Stomach smooth muscle (tissue), 2 donors: ENCODE measurements around the gene LRRC53.

Experiments
- H3K27ac ChIP-seq: one replicate; pipeline ENCODE4 v1.7.0; 2013; ENCODE audit warnings: mild to moderate bottlenecking, low read length, inconsistent platforms
- H3K27me3 ChIP-seq, 2 donors: one replicate each; pipeline ENCODE4 v1.7.0; 2013; ENCODE audit warnings: low read length in 2 of 2; ENCODE audit not compliant: insufficient read depth in 2 of 2, control insufficient read depth in 1 of 2
- H3K36me3 ChIP-seq, 2 donors: one replicate each; pipeline ENCODE4 v1.7.0; 2013; ENCODE audit warnings: low read length in 2 of 2; ENCODE audit not compliant: control insufficient read depth in 2 of 2, insufficient read depth in 2 of 2
- H3K4me1 ChIP-seq: one replicate; pipeline ENCODE4 v1.7.0; 2013; ENCODE audit warnings: low read length; ENCODE audit not compliant: control insufficient read depth, insufficient read depth
- H3K4me3 ChIP-seq, 2 donors: one replicate each; pipeline ENCODE4 v1.7.0; 2013; ENCODE audit warnings: low read length in 2 of 2
- H3K9ac ChIP-seq, 2 donors: one replicate each; pipeline ENCODE4 v1.7.0; 2013; ENCODE audit warnings: low read length in 2 of 2, mild to moderate bottlenecking in 1 of 2
- H3K9me3 ChIP-seq, 2 donors: one replicate each; pipeline ENCODE4 v1.7.0; 2013; ENCODE audit warnings: low read length in 2 of 2; ENCODE audit not compliant: control insufficient read depth in 2 of 2
- donor health status: healthy.
- donor health status: Pancreatic carcinoma.

LRRC53 gene, protein sequence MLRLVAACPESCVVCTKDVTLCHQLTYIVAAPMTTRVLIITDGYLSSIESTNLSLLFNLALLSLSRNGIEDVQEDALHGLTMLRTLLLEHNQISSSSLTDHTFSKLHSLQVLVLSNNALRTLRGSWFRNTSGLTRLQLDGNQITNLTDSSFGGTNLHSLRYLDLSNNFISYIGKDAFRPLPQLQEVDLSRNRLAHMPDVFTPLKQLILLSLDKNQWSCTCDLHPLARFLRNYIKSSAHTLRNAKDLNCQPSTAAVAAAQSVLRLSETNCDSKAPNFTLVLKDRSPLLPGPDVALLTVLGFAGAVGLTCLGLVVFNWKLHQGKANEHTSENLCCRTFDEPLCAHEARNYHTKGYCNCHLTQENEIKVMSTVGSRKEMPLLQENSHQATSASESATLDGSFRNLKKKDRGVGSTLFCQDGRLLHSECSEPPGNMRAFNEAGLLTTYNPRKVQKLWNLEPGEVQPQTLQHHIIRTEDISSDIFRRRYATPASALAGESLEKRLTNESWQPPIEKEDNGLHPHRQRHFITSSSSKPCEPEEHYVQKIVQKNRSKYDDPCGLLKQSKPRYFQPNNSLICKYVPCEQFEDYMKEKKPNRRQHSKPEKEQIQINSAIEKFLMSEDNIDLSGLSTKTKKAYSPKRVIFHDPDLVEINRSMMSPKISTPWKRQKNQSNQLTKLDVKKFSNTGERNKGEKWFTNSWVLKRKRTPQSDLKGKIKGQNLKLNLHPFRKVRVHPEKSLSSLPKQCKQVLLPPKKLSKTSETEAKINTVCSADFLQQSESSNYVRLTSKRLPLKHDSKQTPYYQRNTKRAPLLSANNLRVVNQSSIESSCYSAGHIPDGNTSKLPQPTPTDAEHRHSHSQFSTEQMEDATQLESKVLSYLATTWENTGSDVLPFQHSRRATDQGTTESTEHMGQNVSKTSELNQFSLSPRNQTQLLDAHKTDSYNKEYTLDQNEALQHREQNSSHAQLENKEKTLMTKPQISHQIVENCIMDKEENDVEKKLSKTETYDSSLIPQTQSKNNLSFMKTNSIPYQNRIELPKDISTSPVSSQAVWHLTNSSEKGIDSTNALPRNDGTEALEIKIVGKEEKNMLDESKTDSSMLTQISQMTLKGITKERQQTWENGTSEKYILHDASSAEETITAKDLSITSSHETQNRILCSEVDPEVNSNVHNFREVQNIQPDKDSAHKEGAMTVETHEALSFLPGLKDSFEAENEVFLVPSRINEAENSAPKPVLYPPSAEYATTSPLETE

DNA sequence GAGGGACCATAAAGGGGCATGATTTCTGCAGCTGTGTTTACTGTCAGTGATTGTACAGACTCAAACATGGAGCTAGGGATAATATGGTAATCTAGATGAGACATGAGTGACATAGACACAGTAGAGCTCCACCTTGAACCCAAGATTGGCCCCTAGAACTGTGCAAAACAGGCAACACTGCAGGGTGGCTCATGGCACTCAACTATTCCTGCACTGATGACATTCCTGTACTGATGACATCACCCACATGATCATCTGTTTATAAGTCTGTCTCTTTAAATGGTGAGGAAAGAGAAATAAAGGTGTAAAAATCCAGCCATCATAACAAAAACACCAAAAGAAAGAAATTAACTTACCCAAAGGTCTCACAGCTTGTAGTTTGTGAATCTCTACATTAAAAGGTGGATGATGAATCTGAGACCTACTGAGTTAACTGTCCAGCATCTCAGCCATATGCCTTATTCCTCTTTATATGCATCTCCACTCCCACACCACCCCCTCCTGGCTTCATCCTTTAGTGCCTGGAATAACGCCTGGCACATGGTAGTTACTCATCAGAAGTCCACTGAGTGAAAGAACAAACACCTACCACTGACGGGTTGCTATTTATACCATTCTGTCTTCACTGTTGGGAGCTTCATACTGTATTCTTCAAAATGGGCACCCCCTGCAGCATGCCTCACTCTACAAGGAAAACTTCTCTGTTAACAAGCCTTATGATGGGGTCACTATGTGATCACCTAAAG, at the start of gene LRRC53:
Gene LRRC53 (minus strand): TSS at position 442 of the 746 bp plus-strand sequence. CDS start 29,262 bp downstream, outside the sequence.
- Histone ChIP-seq H3K9me3 (no peaks in the 10 kb centered on the region), H3K27me3 (no peaks in the 10 kb centered on the region), H3K4me3 (no peak within 1 kb of the TSS), H3K9ac (no peak within 1 kb of the TSS), H3K36me3 (no peaks in the 10 kb centered on the region), H3K27ac (no peak within 1 kb of the TSS), H3K4me1 (no peaks in the 10 kb centered on the region)

DNA sequence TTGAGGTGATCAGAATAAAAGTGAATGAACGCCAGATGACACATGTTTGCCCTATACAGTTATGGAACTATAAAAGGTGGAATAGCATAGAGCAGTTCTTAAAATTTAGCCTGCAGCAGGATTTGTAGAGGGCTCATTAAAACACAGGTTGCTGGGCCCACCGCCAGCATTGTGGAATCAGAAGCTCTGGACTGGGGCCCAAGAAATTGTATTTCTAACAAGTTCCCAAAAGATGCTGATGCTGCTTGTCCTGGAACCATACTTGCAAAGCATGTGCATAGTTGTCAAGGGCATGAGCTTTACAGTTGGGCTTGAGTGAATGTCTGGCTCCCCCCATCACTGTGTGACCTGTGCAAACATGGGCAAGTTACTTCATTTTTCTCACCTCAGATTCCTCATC, 37.5 kb upstream of the LRRC53 start:
- Histone ChIP-seq H3K9me3 (no peaks in the 10 kb centered on the region), H3K9ac (no peak overlapping the region), H3K4me1 (no peaks in the 10 kb centered on the region), H3K27me3 (no peaks in the 10 kb centered on the region), H3K36me3 (no peaks in the 10 kb centered on the region), H3K4me3 (no peak overlapping the region), H3K27ac (no peak overlapping the region)

DNA sequence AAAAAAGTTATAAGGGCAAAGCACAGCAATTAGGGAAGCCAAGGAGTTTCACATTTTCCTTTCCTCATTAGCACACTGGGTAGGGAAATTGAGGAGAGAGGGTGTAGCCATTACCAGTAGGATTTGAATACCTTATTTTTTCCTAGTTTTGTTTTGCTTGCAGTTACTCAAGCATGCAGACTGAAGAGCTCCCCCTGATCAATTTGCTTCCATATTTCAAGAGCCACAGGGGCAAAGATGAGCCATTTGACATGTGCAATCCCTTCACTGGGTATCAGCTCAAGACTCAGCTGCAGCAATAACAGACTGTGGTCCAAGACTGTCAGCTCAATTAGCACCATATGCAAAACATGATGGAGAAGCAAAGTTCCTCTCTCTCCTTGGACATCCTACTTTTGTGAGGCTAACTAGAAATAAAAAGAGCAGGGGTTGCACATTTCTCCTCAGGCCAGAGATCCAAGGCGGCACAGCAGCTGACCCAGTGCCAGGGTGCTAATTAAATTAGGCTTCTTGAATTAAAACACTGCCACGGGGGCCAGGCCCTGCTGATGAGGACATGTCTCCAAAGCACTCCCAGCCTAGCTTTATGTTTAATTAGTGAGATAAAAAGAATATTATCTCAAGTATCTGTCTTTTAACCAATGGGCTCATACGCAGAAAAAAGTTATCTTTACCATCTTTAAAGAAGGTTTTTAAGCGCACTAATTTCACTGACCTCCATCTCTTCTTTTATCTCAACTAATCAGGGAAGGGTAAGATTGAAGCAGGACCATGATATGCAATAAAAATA, 36.7 kb upstream of the LRRC53 start:
- Histone ChIP-seq H3K27me3 (no peaks in the 10 kb centered on the region), H3K9ac (no peak overlapping the region), H3K9me3 (peaks cover 0 to 3% of the 10 kb centered on the region in 2 donors), H3K4me1 (no peaks in the 10 kb centered on the region), H3K4me3 (no peak overlapping the region), H3K36me3 (no peaks in the 10 kb centered on the region), H3K27ac (no peak overlapping the region)

DNA sequence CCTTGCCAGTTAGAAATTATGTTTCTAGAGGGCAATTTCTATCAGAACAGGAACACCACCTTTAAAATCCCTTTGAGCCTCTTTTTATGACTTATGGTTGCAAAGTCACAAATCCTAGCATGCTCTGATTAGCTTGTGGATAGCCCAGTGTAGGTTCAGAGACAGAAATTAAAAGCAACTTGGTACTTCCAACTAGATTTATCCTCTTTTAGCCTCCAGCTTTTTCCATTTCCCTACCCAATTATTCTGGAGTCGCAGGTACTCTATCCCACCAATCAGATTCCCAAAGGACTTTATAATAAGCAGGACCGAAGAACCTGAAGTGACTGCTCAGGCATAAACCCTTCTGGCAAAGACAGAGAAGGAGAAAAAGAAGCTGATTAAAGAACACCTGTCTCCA, 33.4 kb upstream of the LRRC53 start:
- Histone ChIP-seq H3K9me3 (peaks cover 0 to 3% of the 10 kb centered on the region in 2 donors), H3K4me3 (no peak overlapping the region), H3K27me3 (no peaks in the 10 kb centered on the region), H3K36me3 (no peaks in the 10 kb centered on the region), H3K27ac (no peak overlapping the region), H3K4me1 (no peaks in the 10 kb centered on the region), H3K9ac (no peak overlapping the region)

DNA sequence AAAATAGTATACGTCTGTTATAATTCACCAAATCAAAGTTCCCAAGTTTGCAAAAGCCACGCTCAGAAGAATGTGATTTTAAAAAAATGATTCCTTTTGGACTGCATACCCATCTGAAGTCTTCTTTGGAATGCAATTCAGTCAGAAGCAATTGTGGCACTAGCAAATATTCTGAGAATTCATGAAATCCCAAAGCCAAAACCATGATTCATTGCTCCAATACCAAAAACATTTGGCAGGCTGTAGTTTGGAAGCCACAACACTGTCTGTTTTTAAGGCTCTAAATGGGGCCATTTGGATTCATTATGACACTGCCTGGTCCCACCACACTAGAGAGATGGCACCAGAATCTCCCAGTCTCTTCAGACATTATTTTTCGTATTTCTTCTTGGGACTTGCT, 21.8 kb upstream of the LRRC53 start:
- Histone ChIP-seq H3K4me1 (no peaks in the 10 kb centered on the region), H3K4me3 (no peak overlapping the region), H3K27ac (no peak overlapping the region), H3K27me3 (no peaks in the 10 kb centered on the region), H3K9me3 (no peaks in the 10 kb centered on the region), H3K36me3 (no peaks in the 10 kb centered on the region), H3K9ac (no peak overlapping the region)

DNA sequence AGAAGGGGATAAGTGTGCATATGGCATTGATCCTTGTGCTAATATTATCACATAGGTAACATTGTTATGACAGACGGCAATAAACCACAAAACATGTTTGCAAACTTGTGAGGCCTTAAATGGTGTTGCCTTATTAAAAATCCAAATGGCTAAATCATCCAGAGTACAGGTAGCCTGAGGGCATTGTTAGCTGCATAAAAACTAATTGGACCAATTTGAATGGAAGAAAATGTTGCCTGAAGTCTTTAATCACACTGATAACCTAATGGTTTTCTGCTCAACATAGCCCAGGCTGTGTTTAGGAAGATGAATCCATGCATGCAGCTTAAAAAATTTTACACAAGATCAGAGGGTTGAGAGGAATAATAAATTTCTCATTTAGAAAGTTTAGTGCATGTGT, 19.4 kb upstream of the LRRC53 start:
- Histone ChIP-seq H3K27me3 (no peaks in the 10 kb centered on the region), H3K4me3 (no peak overlapping the region), H3K36me3 (no peaks in the 10 kb centered on the region), H3K9me3 (no peaks in the 10 kb centered on the region), H3K9ac (no peak overlapping the region), H3K27ac (no peak overlapping the region), H3K4me1 (no peaks in the 10 kb centered on the region)

DNA sequence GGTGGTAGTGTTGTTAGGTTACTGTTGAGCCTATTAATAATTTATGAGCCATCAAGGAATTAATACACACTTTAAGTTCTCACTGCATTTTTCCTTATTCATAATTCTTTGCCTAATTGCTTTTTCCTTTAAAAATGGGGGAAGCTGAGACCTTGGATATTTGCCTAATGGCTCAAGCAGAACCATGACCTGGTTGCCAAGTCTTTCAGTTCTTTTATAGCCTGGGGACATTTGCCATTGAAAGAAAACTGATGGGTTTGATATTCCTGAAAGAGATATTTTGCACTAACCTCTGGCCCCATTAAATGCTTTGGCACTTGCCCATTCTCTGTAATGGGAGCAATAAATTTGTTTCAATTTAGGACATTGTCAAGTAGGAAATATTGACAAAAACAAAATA, 18.5 kb upstream of the LRRC53 start:
- no peak overlapping the region for H3K27ac ChIP-seq
- H3K4me3 ChIP-seq = no peak overlapping the region
- H3K27me3 ChIP-seq = no peaks in the 10 kb centered on the region
- no peaks in the 10 kb centered on the region for H3K9me3 ChIP-seq
- no peaks in the 10 kb centered on the region for H3K4me1 ChIP-seq
- H3K9ac ChIP-seq = no peak overlapping the region
- H3K36me3 ChIP-seq = no peaks in the 10 kb centered on the region

DNA sequence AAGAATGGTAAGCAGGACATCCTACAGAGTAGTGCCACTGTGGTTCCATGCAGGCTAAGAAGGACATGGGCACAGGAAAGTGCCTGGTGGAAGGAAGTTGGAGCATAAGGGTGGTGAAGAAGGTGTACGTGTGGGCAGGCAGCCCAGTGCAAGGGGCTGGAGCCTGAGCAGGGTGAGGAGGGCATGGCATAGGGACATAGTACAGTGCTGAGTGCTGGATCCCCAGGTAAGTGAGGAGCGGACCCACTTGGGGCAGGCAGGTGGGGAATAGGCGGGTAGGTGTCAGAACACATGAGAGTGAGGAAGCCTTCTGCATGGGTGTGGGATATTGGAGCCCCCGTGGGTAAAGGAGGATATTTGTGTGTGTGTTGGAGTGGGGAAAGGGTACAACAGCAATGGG, 15.7 kb upstream of the LRRC53 start:
- Histone ChIP-seq H3K36me3 (no peaks in the 10 kb centered on the region), H3K9ac (no peak overlapping the region), H3K9me3 (no peaks in the 10 kb centered on the region), H3K4me1 (no peaks in the 10 kb centered on the region), H3K27me3 (no peaks in the 10 kb centered on the region), H3K4me3 (no peak overlapping the region), H3K27ac (no peak overlapping the region)

DNA sequence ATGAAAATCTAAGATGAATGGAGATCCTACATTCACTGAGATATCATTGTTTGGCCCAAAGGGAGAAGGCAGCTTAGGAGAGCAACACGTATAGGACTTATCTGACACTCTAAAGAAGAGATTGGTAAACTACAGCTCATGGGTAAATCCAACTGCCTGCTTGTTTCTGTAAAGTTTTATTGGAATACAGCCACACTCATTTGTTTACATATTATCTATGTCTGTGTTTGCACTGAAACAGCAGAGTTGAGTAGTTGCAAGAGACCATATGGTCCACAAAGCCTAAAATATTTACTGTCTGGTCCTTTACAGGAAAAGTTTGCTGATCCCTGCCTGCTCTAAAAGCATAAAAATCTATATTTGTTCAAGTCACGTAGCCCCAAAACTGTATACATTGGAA, 14.3 kb upstream of the LRRC53 start:
- Histone ChIP-seq H3K4me3 (no peak overlapping the region), H3K27me3 (no peaks in the 10 kb centered on the region), H3K36me3 (no peaks in the 10 kb centered on the region), H3K27ac (no peak overlapping the region), H3K9me3 (no peaks in the 10 kb centered on the region), H3K4me1 (no peaks in the 10 kb centered on the region), H3K9ac (no peak overlapping the region)
